GM12878 (cell line): Measurements from ENCODE around the gene AK8. TPM values are rescaled to one million over a fixed set of nuclear protein-coding genes. Genes with fewer than 3 reads are reported as not detected.

Experiments
- BCL11A ChIP-seq: IDR thresholded peaks from 2 replicates; pipeline ENCODE4 v1.6.1; 2011; ENCODE audit warnings: low read depth, low read length
- CBX3 ChIP-seq: fragments of 200-600 bp; sonication (generic); IDR thresholded peaks from 2 replicates; pipeline ENCODE4 v1.6.1; 2016; ENCODE audit warnings: low read depth, borderline replicate concordance
- CBX5 ChIP-seq: sonication (generic); IDR thresholded peaks from 2 replicates; pipeline ENCODE4 v1.6.1; 2016; ENCODE audit warnings: low read depth, moderate library complexity, mild to moderate bottlenecking, inconsistent platforms
- CHD1 ChIP-seq: IDR thresholded peaks from 2 replicates; pipeline ENCODE4 v1.6.1; 2012; ENCODE audit warnings: low read depth, low read length, improper control_type of control experiment
- CREB1 ChIP-seq: IDR thresholded peaks from 2 replicates; pipeline ENCODE4 v1.6.1; 2012; ENCODE audit warnings: low read depth, mild to moderate bottlenecking, inconsistent platforms
- EZH2 ChIP-seq: IDR thresholded peaks from 2 replicates; pipeline ENCODE4 v1.6.1; 2012; ENCODE audit warnings: low read depth, mild to moderate bottlenecking, control low read depth, inconsistent platforms, low read length, borderline replicate concordance; ENCODE audit not compliant: control insufficient read depth
- FOXK2 ChIP-seq: fragments of 450-650 bp; IDR thresholded peaks from 2 replicates; pipeline ENCODE4 v1.6.1; 2017; ENCODE audit warnings: mild to moderate bottlenecking, moderate library complexity
- HDAC6 ChIP-seq: fragments of 200-600 bp; sonication (generic); IDR thresholded peaks from one replicate; pipeline ENCODE4 v1.8.0; 2017; ENCODE audit warnings: antibody characterized with exemption; ENCODE audit not compliant: unreplicated experiment
- IKZF1 ChIP-seq: fragments of 450-650 bp; conservative IDR thresholded peaks from 2 replicates; pipeline ENCODE4 v1.6.1; 2017; ENCODE audit warnings: antibody characterized with exemption, mild to moderate bottlenecking
- KDM1A ChIP-seq: fragments of 200-600 bp; sonication (generic); IDR thresholded peaks from 2 replicates; pipeline ENCODE4 v1.6.1; 2016; ENCODE audit warnings: borderline replicate concordance
- NFYB ChIP-seq: IDR thresholded peaks from 2 replicates; pipeline ENCODE4 v1.6.1; 2011; ENCODE audit warnings: low read depth, mild to moderate bottlenecking, low read length, improper control_type of control experiment, moderate library complexity; ENCODE audit not compliant: insufficient read depth
- RAD21 ChIP-seq: IDR thresholded peaks from 2 replicates; pipeline ENCODE4 v1.6.1; 2011; ENCODE audit warnings: mild to moderate bottlenecking, low read depth, low read length, moderate library complexity; ENCODE audit not compliant: insufficient read depth
- RB1 ChIP-seq: fragments of 450-650 bp; formaldehyde crosslinking; IDR thresholded peaks from 2 replicates; pipeline ENCODE4 v1.6.1; 2017; ENCODE audit warnings: mild to moderate bottlenecking, borderline replicate concordance
- RUNX3 ChIP-seq: IDR thresholded peaks from 2 replicates; pipeline ENCODE4 v1.6.1; 2012; ENCODE audit warnings: low read length, inconsistent platforms
- TAF1 ChIP-seq: IDR thresholded peaks from 2 replicates; pipeline ENCODE4 v1.6.1; 2011; ENCODE audit warnings: mild to moderate bottlenecking, low read depth, low read length, borderline replicate concordance
- TCF12 ChIP-seq: IDR thresholded peaks from 2 replicates; pipeline ENCODE4 v1.6.1; 2011; ENCODE audit warnings: low read depth, mild to moderate bottlenecking, low read length
- TCF3 ChIP-seq: IDR thresholded peaks from 2 replicates; pipeline ENCODE4 v1.6.1; 2012; ENCODE audit warnings: low read depth, mild to moderate bottlenecking, low read length, borderline replicate concordance; ENCODE audit not compliant: insufficient read depth
- TCF7 ChIP-seq: IDR thresholded peaks from 2 replicates; pipeline ENCODE4 v1.6.1; 2014; ENCODE audit warnings: antibody characterized with exemption, borderline replicate concordance
- YY1 ChIP-seq: IDR thresholded peaks from 2 replicates; pipeline ENCODE4 v1.6.1; 2011; ENCODE audit warnings: low read depth, mild to moderate bottlenecking, low read length
- ZNF24 ChIP-seq: fragments of 450-650 bp; IDR thresholded peaks from 2 replicates; pipeline ENCODE4 v1.6.1; 2017; ENCODE audit warnings: antibody characterized with exemption, mild to moderate bottlenecking
- polyA plus RNA-seq, 11 experiments: library from polyadenylated mRNA; depleted of rRNA in 4 of 11; unstranded in 6 of 11; stranded (reverse) in 5 of 11; fragments of >200 nt; fragmentation: Nextera tagmentation in 4 of 11; fragmentation: Illumina TruSeq in 1 of 11; extraction: Ambion mirVana in 4 of 11; extraction: Trizol in 1 of 11; gene quantifications; 1 replicate in 1 of 11; 2 replicates in 10 of 11; pipeline versions ENCODE4 v1.2.1 to v1.2.3, GENCODE V29; 2011 to 2016; ENCODE audit warnings: inconsistent platforms in 2 of 11, missing spikeins in 2 of 11, low read depth in 1 of 11
- total RNA-seq, 4 experiments: library from RNA; depleted of rRNA in 3 of 4; stranded (reverse); fragments of >200 nt in 3 of 4; fragmentation: Illumina TruSeq in 1 of 4; extraction: Trizol in 1 of 4; gene quantifications; 2 replicates each; pipeline versions ENCODE4 v1.2.1 to v1.2.3, GENCODE V29; 2013 to 2021
- TF ChIP-seq, protein P1 (sequence below): fragments of 450-650 bp; IDR thresholded peaks from 2 replicates; pipeline ENCODE4 v1.6.1; 2017; ENCODE audit warnings: borderline replicate concordance
- TF ChIP-seq, protein P2 (sequence below): fragments of 450-650 bp; IDR thresholded peaks from 2 replicates; pipeline ENCODE4 v1.6.1; 2014; ENCODE audit warnings: mild to moderate bottlenecking
- TF ChIP-seq, protein P3 (sequence below), 3 experiments: IDR thresholded peaks in 2 of 3; conservative IDR thresholded peaks in 1 of 3; 2 replicates each; pipeline ENCODE4 v1.5.1; 2011; ENCODE audit warnings: low read depth in 3 of 3, low read length in 3 of 3, mild to moderate bottlenecking in 3 of 3, control low read depth in 2 of 3, moderate library complexity in 2 of 3, inconsistent platforms in 1 of 3, mixed read lengths in 1 of 3; ENCODE audit not compliant: control insufficient read depth in 2 of 3, insufficient read depth in 1 of 3; ENCODE audit errors: extremely low read depth in 1 of 3
- TF ChIP-seq, protein P4 (sequence below): fragments of 450-650 bp; formaldehyde crosslinking; IDR thresholded peaks from 2 replicates; pipeline ENCODE4 v1.4.0; 2022; ENCODE audit warnings: mild to moderate bottlenecking, moderate library complexity

Gene AK8
- total and polyA plus RNA-seq, 10 of the 15 experiments (the other 5 are each of a cell fraction or from before 2014, with no cell fraction given), result 0.03 to 0.12 (median 0.06) TPM; not detected in 5

DNA sequence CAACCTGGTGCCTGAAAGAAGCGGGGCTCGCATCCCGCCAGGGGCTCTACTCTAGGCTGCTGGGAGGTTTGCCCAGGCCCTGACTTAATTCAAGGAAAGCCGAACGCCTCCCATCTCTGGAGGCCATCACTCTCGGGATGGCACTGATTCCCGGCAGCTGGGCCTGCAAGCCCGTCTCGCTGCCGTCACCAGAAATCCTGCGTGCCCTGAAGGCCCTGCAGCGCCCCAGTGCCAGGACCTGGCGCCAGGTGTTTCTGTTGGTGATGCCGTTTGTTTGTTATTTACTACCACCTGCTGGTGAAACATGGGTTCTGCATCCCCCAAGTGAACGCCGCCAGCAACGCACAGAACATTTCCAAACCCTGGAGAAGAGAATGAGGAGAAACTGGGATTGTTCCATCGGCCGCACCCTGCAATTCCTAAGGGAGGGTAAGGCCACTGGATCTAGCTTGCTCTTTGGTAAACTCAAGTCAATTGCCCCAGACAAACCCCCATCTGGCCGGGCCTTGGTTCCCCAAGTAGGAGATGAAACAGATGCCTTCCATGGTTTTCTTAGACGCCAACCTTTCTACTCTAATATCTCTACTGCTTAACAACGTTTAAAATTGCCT is 77.9 kb downstream of the AK8 start (continued):
- TF ChIP-seq, protein P1, sequence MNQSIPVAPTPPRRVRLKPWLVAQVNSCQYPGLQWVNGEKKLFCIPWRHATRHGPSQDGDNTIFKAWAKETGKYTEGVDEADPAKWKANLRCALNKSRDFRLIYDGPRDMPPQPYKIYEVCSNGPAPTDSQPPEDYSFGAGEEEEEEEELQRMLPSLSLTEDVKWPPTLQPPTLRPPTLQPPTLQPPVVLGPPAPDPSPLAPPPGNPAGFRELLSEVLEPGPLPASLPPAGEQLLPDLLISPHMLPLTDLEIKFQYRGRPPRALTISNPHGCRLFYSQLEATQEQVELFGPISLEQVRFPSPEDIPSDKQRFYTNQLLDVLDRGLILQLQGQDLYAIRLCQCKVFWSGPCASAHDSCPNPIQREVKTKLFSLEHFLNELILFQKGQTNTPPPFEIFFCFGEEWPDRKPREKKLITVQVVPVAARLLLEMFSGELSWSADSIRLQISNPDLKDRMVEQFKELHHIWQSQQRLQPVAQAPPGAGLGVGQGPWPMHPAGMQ, result no peak
- TF ChIP-seq RUNX3 (no peak), CBX5 (no peak), KDM1A (no peak), IKZF1 (peak; percentile 23; the same call in 1 of the 2 replicates), TCF3 (peak; percentile 87), TAF1 (no peak), CBX3 (no peak), BCL11A (no peak), FOXK2 (no peak), HDAC6 (no peak), CHD1 (no peak), TCF7 (no peak), TCF12 (peak; percentile 77), RB1 (no peak), EZH2 (no peak), ZNF24 (no peak), NFYB (no peak), RAD21 (peak; percentile 93), CREB1 (no peak), YY1 (peak; percentile 54; the same call in 1 of the 2 replicates)
- TF ChIP-seq, protein P2, sequence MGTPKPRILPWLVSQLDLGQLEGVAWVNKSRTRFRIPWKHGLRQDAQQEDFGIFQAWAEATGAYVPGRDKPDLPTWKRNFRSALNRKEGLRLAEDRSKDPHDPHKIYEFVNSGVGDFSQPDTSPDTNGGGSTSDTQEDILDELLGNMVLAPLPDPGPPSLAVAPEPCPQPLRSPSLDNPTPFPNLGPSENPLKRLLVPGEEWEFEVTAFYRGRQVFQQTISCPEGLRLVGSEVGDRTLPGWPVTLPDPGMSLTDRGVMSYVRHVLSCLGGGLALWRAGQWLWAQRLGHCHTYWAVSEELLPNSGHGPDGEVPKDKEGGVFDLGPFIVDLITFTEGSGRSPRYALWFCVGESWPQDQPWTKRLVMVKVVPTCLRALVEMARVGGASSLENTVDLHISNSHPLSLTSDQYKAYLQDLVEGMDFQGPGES, result no peak
- TF ChIP-seq, protein P3, sequence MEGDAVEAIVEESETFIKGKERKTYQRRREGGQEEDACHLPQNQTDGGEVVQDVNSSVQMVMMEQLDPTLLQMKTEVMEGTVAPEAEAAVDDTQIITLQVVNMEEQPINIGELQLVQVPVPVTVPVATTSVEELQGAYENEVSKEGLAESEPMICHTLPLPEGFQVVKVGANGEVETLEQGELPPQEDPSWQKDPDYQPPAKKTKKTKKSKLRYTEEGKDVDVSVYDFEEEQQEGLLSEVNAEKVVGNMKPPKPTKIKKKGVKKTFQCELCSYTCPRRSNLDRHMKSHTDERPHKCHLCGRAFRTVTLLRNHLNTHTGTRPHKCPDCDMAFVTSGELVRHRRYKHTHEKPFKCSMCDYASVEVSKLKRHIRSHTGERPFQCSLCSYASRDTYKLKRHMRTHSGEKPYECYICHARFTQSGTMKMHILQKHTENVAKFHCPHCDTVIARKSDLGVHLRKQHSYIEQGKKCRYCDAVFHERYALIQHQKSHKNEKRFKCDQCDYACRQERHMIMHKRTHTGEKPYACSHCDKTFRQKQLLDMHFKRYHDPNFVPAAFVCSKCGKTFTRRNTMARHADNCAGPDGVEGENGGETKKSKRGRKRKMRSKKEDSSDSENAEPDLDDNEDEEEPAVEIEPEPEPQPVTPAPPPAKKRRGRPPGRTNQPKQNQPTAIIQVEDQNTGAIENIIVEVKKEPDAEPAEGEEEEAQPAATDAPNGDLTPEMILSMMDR (IDR thresholded peaks at IDR 0.05 in 2 of 3, conservative IDR thresholded peaks at IDR 0.05 in 1 of 3; ENCODE audit: control insufficient read depth in 2 of 3, extremely low read depth in 1 of 3, insufficient read depth in 1 of 3, low read depth in 3 of 3, low read length in 3 of 3), result peak; percentile 83 to 90 (median 84)
- TF ChIP-seq, protein P4, sequence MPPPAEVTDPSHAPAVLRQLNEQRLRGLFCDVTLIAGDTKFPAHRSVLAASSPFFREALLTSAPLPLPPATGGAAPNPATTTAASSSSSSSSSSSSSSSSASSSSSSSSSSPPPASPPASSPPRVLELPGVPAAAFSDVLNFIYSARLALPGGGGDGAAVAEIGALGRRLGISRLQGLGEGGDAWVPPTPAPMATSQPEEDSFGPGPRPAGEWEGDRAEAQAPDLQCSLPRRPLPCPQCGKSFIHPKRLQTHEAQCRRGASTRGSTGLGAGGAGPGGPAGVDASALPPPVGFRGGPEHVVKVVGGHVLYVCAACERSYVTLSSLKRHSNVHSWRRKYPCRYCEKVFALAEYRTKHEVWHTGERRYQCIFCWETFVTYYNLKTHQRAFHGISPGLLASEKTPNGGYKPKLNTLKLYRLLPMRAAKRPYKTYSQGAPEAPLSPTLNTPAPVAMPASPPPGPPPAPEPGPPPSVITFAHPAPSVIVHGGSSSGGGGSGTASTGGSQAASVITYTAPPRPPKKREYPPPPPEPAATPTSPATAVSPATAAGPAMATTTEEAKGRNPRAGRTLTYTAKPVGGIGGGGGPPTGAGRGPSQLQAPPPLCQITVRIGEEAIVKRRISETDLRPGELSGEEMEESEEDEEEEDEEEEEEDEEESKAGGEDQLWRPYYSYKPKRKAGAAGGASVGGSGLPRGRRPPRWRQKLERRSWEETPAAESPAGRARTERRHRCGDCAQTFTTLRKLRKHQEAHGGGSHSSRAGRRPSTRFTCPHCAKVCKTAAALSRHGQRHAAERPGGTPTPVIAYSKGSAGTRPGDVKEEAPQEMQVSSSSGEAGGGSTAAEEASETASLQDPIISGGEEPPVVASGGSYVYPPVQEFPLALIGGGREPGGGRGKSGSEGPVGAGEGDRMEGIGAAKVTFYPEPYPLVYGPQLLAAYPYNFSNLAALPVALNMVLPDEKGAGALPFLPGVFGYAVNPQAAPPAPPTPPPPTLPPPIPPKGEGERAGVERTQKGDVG (CRISPR knock-in tag), result no peak
